HCT116 (cell line): ENCODE measurements around the gene HIPK2. TPM values are rescaled to one million over a fixed set of nuclear protein-coding genes. Genes with fewer than 3 reads are reported as not detected.
A peak's percentile ranks its signal among the peaks of the same experiment; 100 is the strongest.

Experiments used
- ATAC-seq: fragments of 200-7000 bp; cut with Tn5 transposase; 2 replicates; pipeline ENCODE4 v1.9.1; 2020; ENCODE audit warnings: mild to moderate bottlenecking, moderate library complexity
- BruUV-seq: library from RNA; stranded (reverse); fragments of 400-500 nt; replicated peaks from 2 replicates; lab custom pipeline; 2021; lab: Mats Ljungman, UMichigan
- CTCF ChIA-PET: fragments of 300-600 bp; sonication (Branson Sonifier 250); formaldehyde crosslinking; loops from one replicate; lab custom pipeline; 2021; ENCODE audit warnings: antibody characterized with exemption; lab: Charles Lee
- POLR2A ChIA-PET: fragments of 300-600, 350-600 bp; sonication (Branson Sonifier 250); formaldehyde crosslinking; loops from one replicate; lab custom pipeline; 2021; ENCODE audit warnings: antibody characterized with exemption; lab: Charles Lee
- RAD21 ChIA-PET, 2 experiments: fragments of 300-600 bp; sonication (Branson Sonifier 250); formaldehyde crosslinking; loops; one replicate each; lab custom pipeline; 2023; ENCODE audit warnings: low total read pairs in 2 of 2; ENCODE audit not compliant: uncharacterized antibody in 2 of 2, unreplicated experiment in 2 of 2, low non-redundant PET in 1 of 2; lab: Charles Lee
- DNase-seq: peaks from one replicate; pipeline ENCODE4 v3.0.0-alpha.2; 2010; ENCODE audit warnings: low read depth, low spot score
- H2AFZ ChIP-seq: fragments of 200-600 bp; shearing (Covaris generic), sonication (generic); 2 replicates; pipeline ENCODE4 v1.6.1; 2017; ENCODE audit warnings: low read depth, mixed run types, mixed read lengths, antibody characterized with exemption, low read length; ENCODE audit not compliant: poor library complexity, severe bottlenecking
- H3K27ac ChIP-seq: 2 replicates; pipeline ENCODE4 v1.5.1; 2012; ENCODE audit warnings: low read depth, low read length
- H3K27me3 ChIP-seq: fragments of 200-600 bp; sonication (generic); 2 replicates; pipeline ENCODE4 v1.6.1; 2016; ENCODE audit warnings: mixed run types, low read length, mixed read lengths; ENCODE audit not compliant: insufficient read depth
- H3K36me3 ChIP-seq, 2 experiments: fragments of 200-500 bp in 1 of 2; fragments of 200-600 bp in 1 of 2; sonication (Bioruptor generic) in 1 of 2; sonication (generic) in 1 of 2; 2 replicates each; pipeline versions ENCODE4 v1.5.1 to v1.6.1; 2014 to 2016; ENCODE audit warnings: low read length in 2 of 2, inconsistent platforms in 1 of 2, mixed read lengths in 1 of 2, mixed run types in 1 of 2; ENCODE audit not compliant: insufficient read depth in 2 of 2, control insufficient read depth in 1 of 2
- H3K4me1 ChIP-seq, 2 experiments: fragments of 200-600 bp in 1 of 2; sonication (generic) in 1 of 2; 2 replicates each; pipeline versions ENCODE4 v1.5.1 to v1.6.1; 2012 to 2017; ENCODE audit warnings: low read length in 2 of 2, inconsistent platforms in 1 of 2, mild to moderate bottlenecking in 1 of 2, mixed read lengths in 1 of 2, mixed run types in 1 of 2, moderate library complexity in 1 of 2; ENCODE audit not compliant: insufficient read depth in 2 of 2, control insufficient read depth in 1 of 2
- H3K4me2 ChIP-seq: fragments of 200-600 bp; sonication (generic); 2 replicates; pipeline ENCODE4 v1.6.1; 2017; ENCODE audit warnings: mixed run types, low read length, mixed read lengths
- H3K4me3 ChIP-seq, 2 experiments: fragments of 200-600 bp in 1 of 2; sonication (generic) in 1 of 2; replicated peaks in 1 of 2; 2 replicates each; pipeline ENCODE4 v1.5.1; 2011 to 2016; ENCODE audit warnings: low read length in 2 of 2, control low read depth in 1 of 2, low read depth in 1 of 2, mild to moderate bottlenecking in 1 of 2, mixed read lengths in 1 of 2, mixed run types in 1 of 2
- H3K79me2 ChIP-seq: fragments of 200-600 bp; sonication (generic); 2 replicates; pipeline ENCODE4 v1.6.1; 2017; ENCODE audit warnings: mild to moderate bottlenecking, mixed run types, low read length, moderate library complexity, mixed read lengths; ENCODE audit not compliant: insufficient read depth
- H3K9ac ChIP-seq: fragments of 200-600 bp; sonication (generic); 2 replicates; pipeline ENCODE4 v1.6.1; 2016; ENCODE audit warnings: low read length, mixed read lengths
- H3K9me2 ChIP-seq: fragments of 200-600 bp; sonication (generic), shearing (Covaris generic); 2 replicates; pipeline ENCODE4 v1.6.1; 2017; ENCODE audit warnings: mixed run types, mild to moderate bottlenecking, moderate library complexity; ENCODE audit not compliant: insufficient read depth
- H3K9me3 ChIP-seq, 2 experiments: fragments of 200-500 bp in 1 of 2; fragments of 200-600 bp in 1 of 2; sonication (Bioruptor generic) in 1 of 2; sonication (generic) in 1 of 2; 2 replicates each; pipeline ENCODE4 v1.6.1; 2014 to 2017; ENCODE audit warnings: low read length in 2 of 2, mixed read lengths in 2 of 2, inconsistent platforms in 1 of 2, low read depth in 1 of 2, mild to moderate bottlenecking in 1 of 2, mixed run types in 1 of 2, moderate library complexity in 1 of 2; ENCODE audit not compliant: control insufficient read depth in 1 of 2, insufficient read depth in 1 of 2
- H4K20me1 ChIP-seq: fragments of 200-600 bp; sonication (generic), shearing (Covaris generic); 2 replicates; pipeline ENCODE4 v1.6.1; 2017; ENCODE audit warnings: mixed run types, mild to moderate bottlenecking, moderate library complexity; ENCODE audit not compliant: insufficient read depth
- CBX3 ChIP-seq: IDR thresholded peaks from 2 replicates; pipeline ENCODE4 v1.6.1; 2012; ENCODE audit warnings: low read depth
- CEBPB ChIP-seq: IDR thresholded peaks from 2 replicates; pipeline ENCODE4 v1.6.1; 2012; ENCODE audit warnings: low read depth
- FOSL1 ChIP-seq: IDR thresholded peaks from 2 replicates; pipeline ENCODE4 v1.6.1; 2012; ENCODE audit warnings: low read depth
- SP1 ChIP-seq: IDR thresholded peaks from 2 replicates; pipeline ENCODE4 v1.6.1; 2012; ENCODE audit warnings: low read depth
- ZNF274 ChIP-seq: fragments of 200-500 bp; sonication (Bioruptor generic); IDR thresholded peaks from 2 replicates; pipeline ENCODE4 v1.6.1; 2014; ENCODE audit warnings: mild to moderate bottlenecking, low read depth, low read length, inconsistent platforms
- intact Hi-C: fragments of 100-400 bp; cut with micrococcal nuclease; formaldehyde crosslinking; loops from 2 replicates; pipeline ENCODE4 v1.10.0; 2022
- total RNA-seq: library from RNA; stranded (reverse); gene quantifications from one replicate; pipeline ENCODE4 v1.2.1, GENCODE V29; 2021; ENCODE audit not compliant: unreplicated experiment
- TF ChIP-seq, protein P1 (sequence below): IDR thresholded peaks from 2 replicates; pipeline ENCODE4 v1.6.1; 2011; ENCODE audit warnings: mild to moderate bottlenecking, low read length, moderate library complexity; ENCODE audit not compliant: insufficient replicate concordance; ENCODE audit errors: extremely low read depth

Gene HIPK2
- total RNA-seq, 1 experiment from 2014 or later: 49.5 TPM

DNA sequence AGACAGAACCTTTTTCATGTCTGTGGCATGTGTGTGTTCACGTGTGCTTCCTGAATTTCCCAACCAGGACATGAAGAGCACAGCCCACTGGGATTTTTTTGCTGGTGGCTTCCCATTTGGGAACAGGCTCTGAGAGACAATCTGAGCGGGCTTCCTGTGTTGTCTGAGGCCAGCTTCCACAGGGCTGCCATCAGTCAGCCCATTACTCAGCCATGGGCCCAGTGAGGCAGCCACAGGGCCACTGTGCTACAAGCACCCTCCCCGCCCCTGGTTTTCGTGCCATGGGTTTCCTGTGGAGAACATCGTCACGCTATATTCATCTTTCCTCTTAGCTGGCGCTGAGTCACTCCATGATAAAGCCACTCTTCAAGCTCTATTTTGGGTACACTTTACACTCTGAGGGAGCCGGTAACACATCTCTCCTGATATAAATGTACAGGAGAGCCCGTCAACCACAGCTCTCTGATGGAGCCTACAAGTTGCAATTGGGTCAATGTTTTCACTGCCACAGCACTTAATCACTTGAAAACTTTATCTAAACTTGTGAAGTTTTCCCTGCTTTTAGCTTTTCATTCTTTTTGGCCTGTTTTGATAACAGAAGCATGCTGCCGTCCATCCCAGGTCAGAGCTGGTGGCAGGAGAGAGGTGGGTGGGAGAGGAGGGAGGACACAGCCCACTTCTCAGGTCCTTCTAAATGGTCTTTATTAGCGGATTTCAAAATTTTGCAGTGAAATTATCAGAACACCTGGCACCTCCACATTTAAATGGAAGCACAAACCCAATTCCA, 96.9 kb downstream of the HIPK2 start (continued):
- TF ChIP-seq, protein P1, sequence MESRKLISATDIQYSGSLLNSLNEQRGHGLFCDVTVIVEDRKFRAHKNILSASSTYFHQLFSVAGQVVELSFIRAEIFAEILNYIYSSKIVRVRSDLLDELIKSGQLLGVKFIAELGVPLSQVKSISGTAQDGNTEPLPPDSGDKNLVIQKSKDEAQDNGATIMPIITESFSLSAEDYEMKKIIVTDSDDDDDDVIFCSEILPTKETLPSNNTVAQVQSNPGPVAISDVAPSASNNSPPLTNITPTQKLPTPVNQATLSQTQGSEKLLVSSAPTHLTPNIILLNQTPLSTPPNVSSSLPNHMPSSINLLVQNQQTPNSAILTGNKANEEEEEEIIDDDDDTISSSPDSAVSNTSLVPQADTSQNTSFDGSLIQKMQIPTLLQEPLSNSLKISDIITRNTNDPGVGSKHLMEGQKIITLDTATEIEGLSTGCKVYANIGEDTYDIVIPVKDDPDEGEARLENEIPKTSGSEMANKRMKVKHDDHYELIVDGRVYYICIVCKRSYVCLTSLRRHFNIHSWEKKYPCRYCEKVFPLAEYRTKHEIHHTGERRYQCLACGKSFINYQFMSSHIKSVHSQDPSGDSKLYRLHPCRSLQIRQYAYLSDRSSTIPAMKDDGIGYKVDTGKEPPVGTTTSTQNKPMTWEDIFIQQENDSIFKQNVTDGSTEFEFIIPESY: no peak
- TF ChIP-seq ZNF274 (no peak), CEBPB (peak; percentile 3; the same call in 1 of the 2 replicates)

DNA sequence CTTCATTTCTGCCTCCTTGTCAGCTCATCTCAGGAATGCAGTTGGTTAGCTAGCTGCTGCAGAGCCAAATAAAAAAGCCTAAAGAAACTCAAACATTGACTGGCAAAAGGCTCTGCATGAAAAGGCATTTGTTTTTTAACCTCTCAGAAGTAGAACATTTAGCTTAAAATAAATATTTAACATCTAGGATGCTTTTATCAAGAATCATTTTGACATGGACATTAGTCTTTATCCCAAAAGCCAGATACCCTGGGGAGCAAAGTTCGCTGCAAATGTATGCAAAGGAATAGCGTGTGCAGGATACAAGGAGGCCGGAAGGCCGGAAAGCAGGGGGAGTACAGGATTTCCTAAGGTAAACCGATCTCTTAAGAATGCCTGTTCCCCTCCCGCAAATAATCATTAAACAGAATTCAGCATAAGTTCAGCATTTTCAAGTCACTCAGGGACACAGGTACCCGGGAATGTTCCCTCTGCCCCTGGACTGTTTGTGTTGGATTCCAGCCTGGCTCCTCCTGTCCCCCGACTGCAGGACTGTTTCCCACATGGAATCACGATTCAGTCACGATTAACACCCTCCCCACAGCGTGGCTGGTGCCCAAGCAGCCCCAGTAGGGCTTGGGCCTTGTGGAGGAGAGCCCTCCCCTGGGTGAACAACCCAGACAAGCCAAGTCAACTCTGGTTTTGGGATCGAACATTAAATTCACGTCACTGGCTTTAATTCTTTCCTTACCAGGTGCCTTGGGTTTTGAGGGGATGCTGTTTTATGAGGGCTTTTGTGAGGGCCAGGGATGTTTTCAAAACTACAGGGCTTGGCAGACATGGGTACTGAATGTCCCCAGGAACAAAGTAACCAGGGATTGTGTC, 97.8 kb downstream of the HIPK2 start:
- intact Hi-C loops: loop anchor here (5.0 kb wide), 1 partner anchor 52 kb away; no protein-coding TSS in a partner anchor
- TF ChIP-seq SP1 (no peak), CBX3 (no peak; the same call in 1 of the 2 replicates), FOSL1 (no peak)
- H2AFZ ChIP-seq: no peak overlapping the region
- H3K9ac ChIP-seq: peak overlapping the region; percentile 71
- peak overlapping the region; percentile 86 for H3K4me2 ChIP-seq
- H3K4me1 ChIP-seq: peaks cover 45 to 75% of the 10 kb centered on the region in 2 experiments
- 0 out of 4 replicates have a peak, but pooled peaks cover 0 to 3% of the 10 kb centered on the region in 2 experiments for H3K36me3 ChIP-seq
- peak overlapping the region in 1 of 2 experiments; percentile 47; a peak in 1 of 4 replicates for H3K4me3 ChIP-seq
- H3K9me3 ChIP-seq: no peaks in the 10 kb centered on the region
- no peaks in the 10 kb centered on the region for H4K20me1 ChIP-seq
- peak overlapping the region; percentile 87 for H3K27ac ChIP-seq
- H3K79me2 ChIP-seq: peaks cover 11% of the 10 kb centered on the region; the same call in 1 of the 2 replicates
- BruUV-seq: no TSS peak
- no peaks in the 10 kb centered on the region for H3K27me3 ChIP-seq
- no peak for DNase-seq
- CTCF ChIA-PET: interaction anchor here (0.8 to 1.0 kb wide), 2 partner anchors 33 to 34 kb away, joined by 3 to 4 read pairs; no protein-coding TSS in a partner anchor
- H3K9me2 ChIP-seq: no peaks in the 10 kb centered on the region
- ATAC-seq: no peak
- POLR2A ChIA-PET: interaction anchor here (0.5 to 1.4 kb wide), 9 partner anchors 8 to 97 kb away, joined by 3 to 4 read pairs (median 3); no protein-coding TSS in a partner anchor
- RAD21 ChIA-PET: interaction anchor here in 1 of 2 experiments (1.8 kb wide), 1 partner anchor 34 kb away, joined by 5 read pairs; no protein-coding TSS in a partner anchor
